Fibroblast of lung (primary cell): ENCODE data around the gene MACROD2. TPM values are rescaled to one million over a fixed set of nuclear protein-coding genes. Genes with fewer than 3 reads are reported as not detected.

Experiments
- DNase-seq, 2 donors: peaks; one replicate each; pipeline versions ENCODE4 v3.0.0 to v3.0.0-alpha.2; 2010; ENCODE audit warnings: low read depth in 2 of 2
- H2AFZ ChIP-seq: 2 replicates; pipeline ENCODE4 v1.5.1; 2012; ENCODE audit warnings: low read length, control low read depth, inconsistent platforms
- H3K27ac ChIP-seq: 2 replicates; pipeline ENCODE4 v1.5.1; 2011; ENCODE audit warnings: low read length, control low read depth; ENCODE audit not compliant: insufficient read depth
- H3K27me3 ChIP-seq: 2 replicates; pipeline ENCODE4 v1.5.1; 2011; ENCODE audit warnings: mild to moderate bottlenecking, low read length; ENCODE audit not compliant: control insufficient read depth, insufficient read depth
- H3K36me3 ChIP-seq: 2 replicates; pipeline ENCODE4 v1.5.1; 2011; ENCODE audit warnings: low read length; ENCODE audit not compliant: control insufficient read depth, insufficient read depth
- H3K4me1 ChIP-seq: 2 replicates; pipeline ENCODE4 v1.5.1; 2011; ENCODE audit warnings: low read length; ENCODE audit not compliant: control insufficient read depth, insufficient read depth; ENCODE audit errors: extremely low read depth
- H3K4me2 ChIP-seq: 2 replicates; pipeline ENCODE4 v1.5.1; 2011; ENCODE audit warnings: low read length, control low read depth; ENCODE audit not compliant: insufficient read depth; ENCODE audit errors: extremely low read depth
- H3K4me3 ChIP-seq, 4 experiments: fragments of 200-600 bp in 1 of 4; sonication (generic) in 1 of 4; replicated peaks in 1 of 4; 2 replicates each; pipeline ENCODE4 v1.5.1; 2011 to 2016; ENCODE audit warnings: low read length in 4 of 4, low read depth in 3 of 4, mild to moderate bottlenecking in 3 of 4, control low read depth in 2 of 4, inconsistent platforms in 1 of 4, mixed read lengths in 1 of 4; ENCODE audit not compliant: insufficient read depth in 1 of 4; ENCODE audit errors: control extremely low read depth in 1 of 4
- H3K79me2 ChIP-seq: 2 replicates; pipeline ENCODE4 v1.5.1; 2012; ENCODE audit warnings: mild to moderate bottlenecking, low read length, inconsistent platforms; ENCODE audit not compliant: control insufficient read depth, insufficient read depth
- H3K9ac ChIP-seq: 2 replicates; pipeline ENCODE4 v1.5.1; 2011; ENCODE audit warnings: mild to moderate bottlenecking, low read length, control low read depth; ENCODE audit not compliant: insufficient read depth
- H3K9me3 ChIP-seq: 2 replicates; pipeline ENCODE4 v1.5.1; 2012; ENCODE audit warnings: low read depth, low read length; ENCODE audit not compliant: control insufficient read depth, insufficient read depth
- H4K20me1 ChIP-seq: 2 replicates; pipeline ENCODE4 v1.5.1; 2011; ENCODE audit warnings: low read length; ENCODE audit not compliant: control insufficient read depth, insufficient read depth; ENCODE audit errors: extremely low read depth
- CTCF ChIP-seq, 2 donors: IDR thresholded peaks in 1 of 2; conservative IDR thresholded peaks in 1 of 2; 1 replicate in 1 of 2; 2 replicates in 1 of 2; pipeline ENCODE4 v1.5.1; 2011 to 2012; ENCODE audit warnings: low read length in 2 of 2, control low read depth in 1 of 2, inconsistent platforms in 1 of 2, low read depth in 1 of 2, mild to moderate bottlenecking in 1 of 2
- EZH2 ChIP-seq: IDR thresholded peaks from 2 replicates; pipeline ENCODE4 v1.5.1; 2012; ENCODE audit warnings: low read length, control low read depth, mild to moderate bottlenecking; ENCODE audit errors: missing control alignments
- polyA plus RNA-seq, 2 donors: library from polyadenylated mRNA; depleted of rRNA in 1 of 2; stranded (reverse) in 1 of 2; unstranded in 1 of 2; fragments of >200 nt; gene quantifications; 2 replicates each; pipeline ENCODE4 v1.2.1, GENCODE V29; 2011 to 2012; ENCODE audit warnings: missing spikeins in 1 of 2
- total RNA-seq: library from RNA; depleted of rRNA; stranded (reverse); fragments of >200 nt; gene quantifications from 2 replicates; pipeline ENCODE4 v1.2.1, GENCODE V29; 2014

The MACROD2 gene
- total and polyA plus RNA-seq, 2 donors (not counting 1 experiment from before 2014, with no cell fraction given) = 0.54 to 1.7 TPM

DNA sequence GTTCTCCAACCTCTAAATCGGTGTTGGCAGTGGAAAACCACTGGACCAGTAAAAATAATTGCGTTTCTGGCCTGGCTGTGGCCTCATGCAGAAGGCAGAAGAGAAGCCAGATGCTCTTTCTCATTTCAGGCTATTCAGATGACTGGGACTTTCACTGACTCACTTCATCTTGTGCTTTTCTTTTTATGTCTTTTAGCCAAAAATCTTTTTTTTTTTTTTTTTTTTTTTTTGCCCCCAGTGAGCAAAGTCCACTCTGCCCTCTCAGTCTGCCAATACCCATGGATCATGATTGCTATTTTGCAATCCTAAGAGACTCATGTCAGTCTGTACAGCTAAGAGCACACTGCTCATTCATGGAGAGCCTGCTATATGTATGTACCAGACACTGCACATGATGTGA, 1615.5 kb downstream of the MACROD2 start:
- Histone ChIP-seq H3K27me3 (no peaks in the 10 kb centered on the region), H3K79me2 (no peaks in the 10 kb centered on the region), H3K36me3 (no peaks in the 10 kb centered on the region), H2AFZ (no peak overlapping the region), H3K4me1 (no peaks in the 10 kb centered on the region), H3K27ac (no peak overlapping the region), H3K4me2 (no peak overlapping the region), H3K9ac (no peak overlapping the region), H3K9me3 (no peaks in the 10 kb centered on the region), H3K4me3 (no peak overlapping the region), H4K20me1 (no peaks in the 10 kb centered on the region)
- TF ChIP-seq EZH2 = no peak
- TF ChIP-seq CTCF (conservative IDR thresholded peaks at IDR 0.05 in 1 of 2, IDR thresholded peaks at IDR 0.05 in 1 of 2; ENCODE audit: low read depth in 1 of 2, low read length in 2 of 2) = no peak
- DNase-seq = no peak

DNA sequence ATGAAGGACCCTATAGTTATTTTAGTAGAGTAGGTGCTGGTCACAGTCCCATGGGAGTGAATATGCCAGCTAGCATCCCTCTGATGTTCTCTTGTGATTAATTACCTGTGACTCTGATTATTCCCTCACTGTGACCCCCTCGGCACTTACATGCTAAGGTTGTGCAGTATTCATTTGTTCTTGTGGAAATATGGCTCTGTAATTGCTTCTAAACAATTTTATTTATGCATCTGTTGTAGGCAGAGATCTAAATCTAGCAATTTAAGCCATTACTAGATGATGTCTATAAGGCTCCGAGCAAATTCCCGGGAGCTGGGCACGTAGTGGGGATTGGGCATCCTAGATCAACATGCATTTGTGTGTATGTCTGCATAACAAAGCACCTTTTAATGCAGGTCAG, 1616.2 kb downstream of the MACROD2 start:
- H3K27me3 ChIP-seq = no peaks in the 10 kb centered on the region
- H2AFZ ChIP-seq = no peak overlapping the region
- no peaks in the 10 kb centered on the region for H3K9me3 ChIP-seq
- no peaks in the 10 kb centered on the region for H3K79me2 ChIP-seq
- no peak overlapping the region for H3K4me3 ChIP-seq
- H3K4me2 ChIP-seq = no peak overlapping the region
- TF ChIP-seq EZH2 (no peak), CTCF (conservative IDR thresholded peaks at IDR 0.05 in 1 of 2, IDR thresholded peaks at IDR 0.05 in 1 of 2; ENCODE audit: low read depth in 1 of 2, low read length in 2 of 2) (no peak)
- no peak for DNase-seq
- no peak overlapping the region for H3K27ac ChIP-seq
- H3K9ac ChIP-seq = no peak overlapping the region
- no peaks in the 10 kb centered on the region for H3K4me1 ChIP-seq
- no peaks in the 10 kb centered on the region for H4K20me1 ChIP-seq
- no peaks in the 10 kb centered on the region for H3K36me3 ChIP-seq

DNA sequence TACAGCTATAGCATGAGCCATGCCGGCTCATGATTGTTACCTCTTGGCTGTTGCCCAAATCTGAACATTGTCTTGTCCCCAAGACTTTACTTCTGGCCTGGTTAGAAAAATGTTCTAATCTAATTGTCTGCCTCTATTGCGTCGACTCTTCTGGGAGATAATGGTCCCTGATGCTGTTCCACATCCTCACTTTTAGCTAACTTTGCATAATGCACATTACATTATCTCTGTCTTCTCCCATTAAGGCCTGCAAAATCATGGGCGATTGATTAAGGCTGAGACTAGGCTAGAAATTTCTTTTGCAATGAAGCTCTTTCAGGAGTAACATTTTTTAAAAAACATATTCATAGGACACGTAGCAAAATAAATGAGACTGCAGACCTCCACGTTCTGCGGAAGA, 1616.9 kb downstream of the MACROD2 start:
- TF ChIP-seq EZH2 = no peak
- H4K20me1 ChIP-seq = no peaks in the 10 kb centered on the region
- H3K4me1 ChIP-seq = no peaks in the 10 kb centered on the region
- no peak overlapping the region for H3K9ac ChIP-seq
- H2AFZ ChIP-seq = no peak overlapping the region
- H3K27ac ChIP-seq = no peak overlapping the region
- no peak overlapping the region for H3K4me2 ChIP-seq
- H3K27me3 ChIP-seq = no peaks in the 10 kb centered on the region
- H3K4me3 ChIP-seq = no peak overlapping the region
- no peaks in the 10 kb centered on the region for H3K9me3 ChIP-seq
- no peaks in the 10 kb centered on the region for H3K36me3 ChIP-seq
- DNase-seq = no peak
- no peaks in the 10 kb centered on the region for H3K79me2 ChIP-seq
